GM12873 (cell line): ENCODE data around the gene SLC27A5.

Experiments
- TF ChIP-seq, protein P1 (sequence below): IDR thresholded peaks from 2 replicates; pipeline ENCODE4 v1.5.1; 2012; ENCODE audit warnings: low read depth, mild to moderate bottlenecking, moderate library complexity, low read length, control low read depth; ENCODE audit not compliant: insufficient read depth; ENCODE audit errors: missing control alignments

SLC27A5 gene

DNA sequence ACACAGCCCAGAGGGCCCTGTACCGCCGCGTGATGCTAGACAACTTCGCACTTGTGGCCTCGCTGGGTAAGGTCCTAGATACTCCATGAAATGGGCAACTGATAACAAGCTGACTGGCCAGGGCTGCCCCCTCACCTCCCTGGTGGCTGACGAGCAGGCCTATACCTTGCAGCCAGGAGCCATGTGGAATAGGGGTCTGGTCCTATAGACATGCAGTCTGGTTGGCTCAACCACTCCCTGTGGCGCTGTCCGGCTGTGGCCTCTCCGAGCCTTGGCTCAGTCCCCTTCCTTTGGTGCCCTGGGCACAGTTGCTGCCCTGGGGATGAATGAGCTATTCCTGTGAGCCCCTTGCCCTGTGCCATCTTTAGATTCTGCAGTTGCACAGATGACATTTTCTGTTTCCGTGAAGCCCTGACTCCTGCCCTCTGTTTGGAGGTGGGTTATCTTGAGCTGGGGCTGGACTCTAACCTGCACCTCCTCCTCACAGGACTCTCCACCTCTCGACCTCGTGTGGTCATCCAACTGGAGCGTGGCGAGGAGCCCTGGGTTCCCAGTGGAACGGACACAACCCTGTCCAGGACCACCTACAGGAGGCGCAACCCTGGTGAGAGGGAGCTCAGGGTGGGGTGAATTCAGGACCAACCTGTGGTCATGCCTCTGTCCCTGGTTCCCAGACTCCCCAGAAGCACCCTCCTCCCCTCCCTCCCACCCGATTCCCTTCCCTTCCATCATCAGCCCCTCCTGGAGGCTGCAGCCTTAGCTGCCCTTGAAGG lies 42.4 kb downstream of the SLC27A5 start:
- TF ChIP-seq, protein P1, sequence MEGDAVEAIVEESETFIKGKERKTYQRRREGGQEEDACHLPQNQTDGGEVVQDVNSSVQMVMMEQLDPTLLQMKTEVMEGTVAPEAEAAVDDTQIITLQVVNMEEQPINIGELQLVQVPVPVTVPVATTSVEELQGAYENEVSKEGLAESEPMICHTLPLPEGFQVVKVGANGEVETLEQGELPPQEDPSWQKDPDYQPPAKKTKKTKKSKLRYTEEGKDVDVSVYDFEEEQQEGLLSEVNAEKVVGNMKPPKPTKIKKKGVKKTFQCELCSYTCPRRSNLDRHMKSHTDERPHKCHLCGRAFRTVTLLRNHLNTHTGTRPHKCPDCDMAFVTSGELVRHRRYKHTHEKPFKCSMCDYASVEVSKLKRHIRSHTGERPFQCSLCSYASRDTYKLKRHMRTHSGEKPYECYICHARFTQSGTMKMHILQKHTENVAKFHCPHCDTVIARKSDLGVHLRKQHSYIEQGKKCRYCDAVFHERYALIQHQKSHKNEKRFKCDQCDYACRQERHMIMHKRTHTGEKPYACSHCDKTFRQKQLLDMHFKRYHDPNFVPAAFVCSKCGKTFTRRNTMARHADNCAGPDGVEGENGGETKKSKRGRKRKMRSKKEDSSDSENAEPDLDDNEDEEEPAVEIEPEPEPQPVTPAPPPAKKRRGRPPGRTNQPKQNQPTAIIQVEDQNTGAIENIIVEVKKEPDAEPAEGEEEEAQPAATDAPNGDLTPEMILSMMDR: no peak

- TF ChIP-seq, protein P1: no peak
Measured at GRCh38 chr19:58468216-58468839, 43.5 kb downstream of the SLC27A5 start.

DNA sequence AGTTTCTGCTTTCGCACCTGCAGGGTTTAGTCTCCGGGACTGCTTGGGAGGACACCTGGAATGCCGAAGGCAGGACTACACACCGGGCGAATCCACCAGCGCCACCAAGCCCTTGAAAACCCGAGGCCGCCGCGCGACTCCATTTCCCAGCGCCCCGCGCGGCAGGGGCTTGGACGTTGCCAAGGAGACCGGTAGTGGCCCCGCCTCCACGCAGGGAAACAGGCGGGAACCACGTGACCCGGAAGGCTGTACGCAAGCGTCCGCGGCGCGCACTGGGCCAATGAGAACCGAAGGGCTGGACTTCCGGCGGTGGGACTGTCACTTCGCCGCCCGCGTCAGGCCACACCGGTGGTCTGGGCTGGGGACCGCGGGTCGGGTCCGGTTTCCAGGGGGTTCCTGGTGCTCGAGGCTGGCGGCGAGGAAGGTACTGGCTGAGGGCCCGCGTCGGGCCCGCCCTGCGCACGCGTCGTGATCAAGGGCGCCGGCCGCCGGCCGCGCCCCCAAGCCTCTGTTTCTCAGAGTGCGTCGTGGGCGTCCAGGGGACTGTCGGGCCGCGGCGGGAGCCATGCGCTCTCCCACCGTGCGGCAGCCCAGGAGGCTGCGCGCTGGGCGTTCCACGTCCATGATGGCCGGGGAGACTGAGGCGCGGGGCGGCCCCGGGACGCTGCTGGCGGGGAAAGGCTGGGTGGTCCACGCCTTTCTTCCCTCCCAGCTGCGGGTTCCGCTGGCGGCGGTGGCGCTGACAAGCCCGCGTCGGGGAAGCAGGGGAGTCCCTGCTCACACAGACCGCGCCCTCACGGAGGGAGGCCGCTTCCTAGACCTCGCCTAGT lies 44.8 kb downstream of the SLC27A5 start, which contains the start of gene ZNF324:
TSS of gene ZNF324 (plus strand) at position 321 of the 830 bp plus-strand sequence. CDS start 2,106 bp downstream, outside the sequence.
- TF ChIP-seq, protein P1: peak; percentile 3

- TF ChIP-seq, protein P1: no peak
Measured at GRCh38 chr19:58466089-58466759, 45.6 kb downstream of the SLC27A5 start.

- TF ChIP-seq, protein P1: no peak
Measured at GRCh38 chr19:58460039-58460438, 51.8 kb downstream of the SLC27A5 start.

GRCh38 chr19:58456111-58456510 lies 55.7 kb downstream of the SLC27A5 start:
- TF ChIP-seq, protein P1: no peak

DNA sequence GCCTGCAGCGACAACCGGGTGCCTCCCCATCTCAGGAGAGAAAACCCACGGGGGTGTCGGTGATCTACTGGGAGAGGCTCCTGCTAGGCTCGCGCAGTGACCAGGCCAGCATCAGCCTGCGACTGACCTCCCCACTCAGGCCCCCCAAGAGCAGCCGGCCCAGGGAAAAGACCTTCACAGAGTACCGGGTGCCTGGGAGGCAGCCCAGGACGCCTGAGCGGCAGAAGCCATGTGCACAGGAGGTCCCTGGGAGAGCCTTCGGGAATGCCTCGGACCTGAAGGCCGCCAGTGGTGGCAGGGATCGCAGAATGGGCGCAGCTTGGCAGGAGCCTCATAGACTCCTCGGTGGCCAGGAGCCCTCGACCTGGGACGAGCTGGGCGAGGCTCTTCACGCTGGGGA lies 56.5 kb downstream of the SLC27A5 start:
- TF ChIP-seq, protein P1: no peak
